GM12874 (cell line): ENCODE results near the gene PPP1R15B.

Source experiments
- CTCF ChIP-seq: IDR thresholded peaks from 2 replicates; pipeline ENCODE4 v1.5.1; 2011; ENCODE audit warnings: low read depth, mild to moderate bottlenecking, control low read depth, low read length, moderate library complexity; ENCODE audit not compliant: insufficient read depth

PPP1R15B gene

DNA sequence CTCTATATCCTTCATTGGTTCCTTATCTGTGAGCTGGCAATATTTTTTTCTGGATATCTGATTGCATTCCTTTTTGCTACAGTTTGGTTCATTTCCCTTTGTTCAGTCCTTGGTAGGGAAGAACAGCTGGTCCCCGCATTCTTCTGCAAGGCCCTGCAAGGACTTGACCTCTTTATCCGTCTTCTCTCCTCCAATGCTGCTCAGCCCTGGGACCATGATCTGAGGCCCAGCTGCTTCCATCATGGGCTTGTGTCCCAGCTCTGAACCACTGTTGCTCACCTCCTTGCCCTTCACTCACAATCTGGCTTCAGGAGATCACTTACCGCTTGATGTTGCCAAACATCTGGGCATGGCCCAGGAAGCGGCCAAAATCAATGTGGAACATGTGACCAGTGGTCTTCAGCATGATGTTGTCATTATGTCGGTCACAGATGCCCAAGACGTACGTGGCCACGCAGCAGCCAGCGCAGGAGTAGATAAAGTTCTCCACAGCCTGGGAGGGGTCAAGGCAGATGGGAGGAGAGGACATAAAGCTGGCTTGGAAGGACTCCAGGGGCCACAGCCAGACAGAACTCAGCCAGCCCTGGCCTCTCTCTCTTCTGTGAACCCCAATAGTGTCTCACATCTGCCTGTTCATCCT, 22.6 kb upstream of the PPP1R15B start:
- TF ChIP-seq CTCF = no peak

- TF ChIP-seq CTCF = no peak
These were observed 21.1 kb upstream of the PPP1R15B start for GRCh38 chr1:204432708-204433107.

GRCh38 chr1:204431310-204432184, 19.9 kb upstream of the PPP1R15B start:
- peak; percentile 87 for TF ChIP-seq CTCF

GRCh38 chr1:204429746-204430145, 18.1 kb upstream of the PPP1R15B start:
- TF ChIP-seq CTCF = no peak

GRCh38 chr1:204426971-204427701, 15.5 kb upstream of the PPP1R15B start:
- no peak for TF ChIP-seq CTCF

DNA sequence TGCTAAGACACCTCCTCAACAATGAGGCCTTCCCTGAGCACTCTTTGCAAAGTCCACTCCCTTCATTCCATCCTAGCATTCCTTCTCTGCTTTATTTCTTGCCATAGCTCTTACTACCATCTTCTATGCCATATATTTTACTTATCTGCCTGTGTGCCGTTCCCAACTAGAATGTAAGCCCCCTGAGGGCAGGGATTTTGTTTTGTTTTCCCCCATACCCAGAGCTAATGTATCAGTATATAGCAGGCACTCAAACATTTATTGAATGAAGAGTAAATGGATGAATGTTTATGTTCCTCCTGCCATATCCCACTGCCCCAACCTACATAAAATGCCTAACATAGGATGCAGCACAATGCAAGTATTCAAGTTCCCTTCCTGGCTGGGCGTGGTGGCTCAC, 14.9 kb upstream of the PPP1R15B start:
- TF ChIP-seq CTCF = no peak

- TF ChIP-seq CTCF = no peak
These were observed 14.4 kb upstream of the PPP1R15B start for GRCh38 chr1:204426035-204426436.
